GM19455 (cell line): ENCODE data around the gene IL31RA.
A peak's percentile ranks its signal among the peaks of the same experiment; 100 is the strongest.

Experiments used
- ATAC-seq: cut with Tn5 transposase; IDR thresholded peaks from one replicate; pipeline ENCODE4 v1.9.1; 2021; ENCODE audit not compliant: unreplicated experiment

Gene IL31RA

GRCh38 chr5:55900068-55900467 is 48.9 kb downstream of the IL31RA start:
- ATAC-seq, result no peak

- ATAC-seq, result no peak
Measured at GRCh38 chr5:55900776-55901175, 49.6 kb downstream of the IL31RA start.

GRCh38 chr5:55902696-55903095 is 51.5 kb downstream of the IL31RA start:
- no peak for ATAC-seq

- ATAC-seq, result peak; percentile 86
Measured at GRCh38 chr5:55903121-55903701, 52.1 kb downstream of the IL31RA start.

- no peak for ATAC-seq
Measured at GRCh38 chr5:55904152-55904551, 53.0 kb downstream of the IL31RA start.

- no peak for ATAC-seq
Measured at GRCh38 chr5:55905251-55905650, 54.1 kb downstream of the IL31RA start.

GRCh38 chr5:55907927-55908326 is 56.8 kb downstream of the IL31RA start:
- ATAC-seq, result no peak

GRCh38 chr5:55908804-55909203 is 57.6 kb downstream of the IL31RA start:
- ATAC-seq, result no peak

GRCh38 chr5:55911784-55912653 is 60.9 kb downstream of the IL31RA start:
- ATAC-seq, result no peak

GRCh38 chr5:55913466-55914413 is 62.6 kb downstream of the IL31RA start:
- ATAC-seq, result peak; percentile 78

GRCh38 chr5:55914971-55915370 is 63.8 kb downstream of the IL31RA start:
- no peak for ATAC-seq

- ATAC-seq, result no peak
Measured at GRCh38 chr5:55915783-55916182, 64.6 kb downstream of the IL31RA start.

- no peak for ATAC-seq
Measured at GRCh38 chr5:55916986-55917385, 65.8 kb downstream of the IL31RA start.

GRCh38 chr5:55917402-55918086 is 66.4 kb downstream of the IL31RA start:
- ATAC-seq, result no peak

- no peak for ATAC-seq
Measured at GRCh38 chr5:55918087-55919035, 67.2 kb downstream of the IL31RA start.

- ATAC-seq, result no peak
Measured at GRCh38 chr5:55919625-55920024, 68.5 kb downstream of the IL31RA start.

- ATAC-seq, result no peak
Measured at GRCh38 chr5:55920784-55921183, 69.6 kb downstream of the IL31RA start.

GRCh38 chr5:55921617-55922016 is 70.5 kb downstream of the IL31RA start:
- ATAC-seq, result no peak

- no peak for ATAC-seq
Measured at GRCh38 chr5:55923177-55923771, 72.1 kb downstream of the IL31RA start.
